ENCODE data around the gene DTNBP1.

The DTNBP1 gene, protein sequence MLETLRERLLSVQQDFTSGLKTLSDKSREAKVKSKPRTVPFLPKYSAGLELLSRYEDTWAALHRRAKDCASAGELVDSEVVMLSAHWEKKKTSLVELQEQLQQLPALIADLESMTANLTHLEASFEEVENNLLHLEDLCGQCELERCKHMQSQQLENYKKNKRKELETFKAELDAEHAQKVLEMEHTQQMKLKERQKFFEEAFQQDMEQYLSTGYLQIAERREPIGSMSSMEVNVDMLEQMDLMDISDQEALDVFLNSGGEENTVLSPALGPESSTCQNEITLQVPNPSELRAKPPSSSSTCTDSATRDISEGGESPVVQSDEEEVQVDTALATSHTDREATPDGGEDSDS

DNA sequence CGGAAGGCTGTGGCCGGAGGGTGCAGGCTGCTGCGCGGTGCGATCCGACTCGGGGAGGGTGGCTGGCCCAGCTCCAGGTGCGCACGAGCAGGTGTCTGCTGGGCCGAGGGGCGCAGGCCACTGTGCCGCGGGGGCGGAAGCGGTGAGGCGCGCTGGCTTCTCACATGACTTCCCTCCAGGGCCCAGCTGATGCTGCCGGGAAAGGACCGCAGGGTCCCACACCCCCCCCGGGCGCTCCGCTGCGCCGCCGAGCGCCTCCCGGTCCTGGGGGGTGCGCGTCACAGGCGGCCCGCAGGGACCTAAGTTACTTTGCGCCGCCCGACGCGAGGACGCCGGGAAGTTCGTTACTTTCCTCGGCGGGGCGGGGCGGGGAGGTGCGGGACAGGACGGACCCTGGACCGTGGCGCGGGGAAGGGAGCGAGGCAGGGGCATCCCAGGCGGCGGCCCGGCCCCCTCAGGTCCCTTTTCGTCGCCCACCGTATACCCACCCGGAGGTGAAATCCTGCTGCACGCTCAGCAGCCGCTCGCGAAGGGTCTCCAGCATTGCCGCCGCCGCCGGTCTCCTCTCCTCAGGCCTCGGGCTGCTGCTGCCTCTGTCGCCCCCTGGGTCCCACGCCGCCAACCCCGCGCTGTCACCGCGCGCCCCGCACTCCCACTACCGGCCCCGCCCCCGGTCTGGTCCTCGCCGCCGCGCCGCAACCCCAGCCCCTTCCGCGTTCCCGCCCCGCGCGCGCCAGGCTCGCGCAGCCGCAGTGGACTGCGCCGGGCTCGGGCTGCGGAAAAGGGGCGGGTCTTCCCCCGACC lies at the start of gene DTNBP1:
DTNBP1 (minus strand) TSS at position 703 of the 804 bp plus-strand sequence; CDS start at position 544, 159 bp downstream.
- DNase-seq (ENCODE audit: extremely low read depth, low read depth): peak; percentile 22
- TF ChIP-seq, protein P1, sequence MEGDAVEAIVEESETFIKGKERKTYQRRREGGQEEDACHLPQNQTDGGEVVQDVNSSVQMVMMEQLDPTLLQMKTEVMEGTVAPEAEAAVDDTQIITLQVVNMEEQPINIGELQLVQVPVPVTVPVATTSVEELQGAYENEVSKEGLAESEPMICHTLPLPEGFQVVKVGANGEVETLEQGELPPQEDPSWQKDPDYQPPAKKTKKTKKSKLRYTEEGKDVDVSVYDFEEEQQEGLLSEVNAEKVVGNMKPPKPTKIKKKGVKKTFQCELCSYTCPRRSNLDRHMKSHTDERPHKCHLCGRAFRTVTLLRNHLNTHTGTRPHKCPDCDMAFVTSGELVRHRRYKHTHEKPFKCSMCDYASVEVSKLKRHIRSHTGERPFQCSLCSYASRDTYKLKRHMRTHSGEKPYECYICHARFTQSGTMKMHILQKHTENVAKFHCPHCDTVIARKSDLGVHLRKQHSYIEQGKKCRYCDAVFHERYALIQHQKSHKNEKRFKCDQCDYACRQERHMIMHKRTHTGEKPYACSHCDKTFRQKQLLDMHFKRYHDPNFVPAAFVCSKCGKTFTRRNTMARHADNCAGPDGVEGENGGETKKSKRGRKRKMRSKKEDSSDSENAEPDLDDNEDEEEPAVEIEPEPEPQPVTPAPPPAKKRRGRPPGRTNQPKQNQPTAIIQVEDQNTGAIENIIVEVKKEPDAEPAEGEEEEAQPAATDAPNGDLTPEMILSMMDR (IDR thresholded peaks at IDR 0.05; ENCODE audit: low read depth, low read length): no peak

DNA sequence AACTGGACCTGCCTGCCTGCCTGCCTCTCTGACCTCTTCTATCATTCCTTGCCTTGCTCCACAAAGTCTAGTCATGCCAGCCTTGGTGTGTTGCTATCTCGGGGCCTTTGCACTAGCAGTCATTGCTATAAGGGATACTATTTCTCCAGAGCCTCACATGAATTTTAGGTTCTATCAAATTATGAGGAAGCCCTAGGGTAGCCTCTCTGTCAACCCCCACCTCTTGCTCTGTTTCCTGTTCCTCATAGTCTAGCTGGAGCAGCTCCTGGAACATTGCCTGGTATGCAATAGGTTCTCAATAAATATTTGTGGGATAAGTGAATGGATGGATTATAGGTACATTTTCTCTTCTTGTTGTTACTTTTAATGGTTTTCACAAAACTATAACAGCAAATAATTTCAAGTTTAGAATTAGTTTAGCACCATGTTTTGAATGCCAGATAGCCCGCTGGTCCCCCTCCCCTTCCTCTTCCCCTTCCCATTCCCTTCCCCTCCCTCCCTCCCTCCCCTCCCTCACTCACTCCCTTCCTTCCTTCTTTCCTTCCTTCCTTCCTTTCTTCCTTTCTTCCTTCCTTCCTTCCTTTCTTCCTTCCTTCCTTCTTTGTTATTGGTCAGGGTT lies 46.9 kb upstream of the DTNBP1 start:
- TF ChIP-seq, protein P1 (IDR thresholded peaks at IDR 0.05; ENCODE audit: low read depth, low read length): no peak
- DNase-seq (ENCODE audit: extremely low read depth, low read depth): no peak

DNA sequence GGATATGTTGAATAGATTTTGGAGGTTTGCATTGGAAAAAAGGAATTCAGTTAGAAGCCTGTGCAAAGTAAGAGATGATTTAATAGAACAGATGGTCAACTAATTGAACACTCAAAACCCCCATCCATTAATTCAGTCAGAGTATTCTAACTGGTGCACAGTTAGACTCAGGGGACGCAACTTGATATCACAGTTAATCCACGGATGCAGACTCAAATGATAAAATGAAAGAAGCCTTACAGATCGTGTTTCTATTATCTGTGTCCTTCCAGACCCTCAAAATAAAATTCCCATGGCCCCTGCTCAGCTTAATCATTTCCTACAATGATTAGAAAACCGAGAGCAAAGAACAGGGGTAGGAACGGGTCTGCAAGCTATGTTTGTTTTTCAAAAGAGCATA lies 45.4 kb upstream of the DTNBP1 start:
- DNase-seq (ENCODE audit: extremely low read depth, low read depth): no peak

DNA sequence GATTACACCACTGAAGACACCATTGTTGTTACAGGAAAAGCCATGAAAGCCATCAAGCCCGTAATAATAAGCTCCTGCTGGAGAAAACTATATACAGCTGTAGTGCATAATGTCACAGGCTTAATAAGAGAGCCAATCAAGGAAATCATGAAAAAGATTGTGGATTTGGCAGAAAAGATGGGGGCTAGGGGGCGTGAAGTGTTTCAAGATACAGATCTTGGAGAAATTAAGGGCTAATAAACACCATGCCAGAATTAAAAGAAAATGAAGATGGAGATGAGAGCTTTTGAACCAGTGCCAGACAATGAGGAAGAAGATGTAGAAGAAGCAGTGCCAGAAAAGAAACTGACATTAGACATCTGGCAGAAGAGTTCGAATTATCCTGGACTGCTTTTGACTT lies 43.2 kb upstream of the DTNBP1 start:
- no peak for DNase-seq (ENCODE audit: extremely low read depth, low read depth)
- TF ChIP-seq, protein P1 (IDR thresholded peaks at IDR 0.05; ENCODE audit: low read depth, low read length): no peak

More for the DNA sequence above, 45.4 kb upstream of the DTNBP1 start:
- TF ChIP-seq, protein P1 (IDR thresholded peaks at IDR 0.05; ENCODE audit: low read depth, low read length): no peak

DNA sequence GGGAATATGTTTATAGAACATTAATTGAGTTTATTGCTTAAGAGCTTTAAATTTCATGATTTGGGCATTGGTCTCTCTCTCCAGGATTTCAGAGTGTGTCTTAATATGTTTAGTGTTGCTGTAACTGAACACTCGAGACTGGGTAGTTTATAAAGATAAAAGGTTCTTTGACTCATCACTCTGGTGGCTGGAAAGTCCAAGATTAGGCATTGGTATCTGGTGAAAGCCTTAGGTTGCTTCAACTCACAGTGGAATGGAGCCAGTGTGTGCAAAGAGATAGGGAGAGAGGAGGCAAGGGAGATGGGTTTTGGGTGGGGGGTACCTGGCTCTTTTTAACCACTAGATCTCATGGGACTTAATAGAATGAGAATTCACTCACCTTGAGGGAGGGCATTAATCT lies 35.6 kb upstream of the DTNBP1 start:
- TF ChIP-seq, protein P1 (IDR thresholded peaks at IDR 0.05; ENCODE audit: low read depth, low read length): no peak
- DNase-seq (ENCODE audit: extremely low read depth, low read depth): no peak

DNA sequence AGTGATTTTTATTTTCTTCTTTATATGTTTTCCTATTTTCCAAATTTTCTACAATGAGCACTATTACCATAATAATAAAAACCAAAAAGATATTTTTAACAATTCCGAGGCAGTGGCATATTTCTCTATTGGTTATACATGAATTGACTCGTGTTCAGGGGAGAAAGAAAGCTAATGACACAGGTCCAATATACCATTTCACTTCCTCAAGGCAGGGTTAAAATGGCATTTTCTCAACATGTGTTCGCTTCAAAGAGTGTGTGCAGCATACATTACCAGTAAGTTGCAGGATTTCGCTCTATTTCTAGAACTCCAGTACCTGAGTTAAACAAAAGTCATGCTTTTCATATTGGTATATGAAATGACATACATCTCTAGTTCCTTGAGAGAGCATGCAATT lies 35.1 kb upstream of the DTNBP1 start:
- DNase-seq (ENCODE audit: extremely low read depth, low read depth): no peak
- TF ChIP-seq, protein P1 (IDR thresholded peaks at IDR 0.05; ENCODE audit: low read depth, low read length): no peak

Data from AG09319 (cell line).